Left lobe of liver (tissue), 2 donors: ENCODE results near the gene LGR4. TPM values are rescaled to one million over a fixed set of nuclear protein-coding genes. Genes with fewer than 3 reads are reported as not detected.

Source experiments
- ATAC-seq: fragments of 200-7000 bp; cut with Tn5 transposase; one replicate; pipeline ENCODE4 v1.9.1; 2020; ENCODE audit warnings: mild to moderate bottlenecking, moderate library complexity
- DNase-seq: peaks from one replicate; pipeline ENCODE4 v3.0.0-alpha.2; 2020; ENCODE audit warnings: low spot score
- total RNA-seq: library from RNA; stranded (reverse); gene quantifications from one replicate; pipeline ENCODE4 v1.2.1, GENCODE V29; 2021
- donor health status: DM: no; HTN: no; CAD: no; lungs with moderate emphysema.
- donor health status: DM: no; HTN: yes; CAD: no.

LGR4 gene
- total RNA-seq, 1 donor from 2014 or later, result 50.8 TPM

- no peak for DNase-seq
- ATAC-seq, result no peak
These were observed 65.9 kb downstream of the LGR4 start for GRCh38 chr11:27406498-27407354.

GRCh38 chr11:27405134-27405533, 67.5 kb downstream of the LGR4 start:
- DNase-seq, result no peak
- ATAC-seq, result no peak

DNA sequence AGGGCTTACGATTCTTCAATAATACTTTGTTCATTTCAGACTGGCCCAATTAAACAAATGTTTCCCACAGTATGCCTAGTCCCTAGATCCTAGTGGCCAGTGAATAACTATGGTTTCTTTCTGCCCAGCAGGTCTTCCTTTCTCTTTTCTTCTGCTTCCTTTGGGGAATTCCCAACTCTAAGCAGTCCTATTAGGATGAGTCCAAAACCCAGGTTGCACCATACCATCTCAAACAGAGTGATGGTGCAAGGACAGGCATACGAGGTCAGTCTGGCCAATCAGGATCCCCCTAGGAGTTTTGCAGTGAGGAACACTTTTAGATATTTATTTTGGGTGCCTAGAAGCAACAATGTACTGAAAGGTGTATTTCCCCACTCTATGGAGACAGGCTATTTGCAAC, 68.2 kb downstream of the LGR4 start:
- DNase-seq (peak; percentile 68), ATAC-seq (peak; percentile 83)

- ATAC-seq (no peak), DNase-seq (no peak)
These were observed 69.4 kb downstream of the LGR4 start for GRCh38 chr11:27403195-27403594.

DNA sequence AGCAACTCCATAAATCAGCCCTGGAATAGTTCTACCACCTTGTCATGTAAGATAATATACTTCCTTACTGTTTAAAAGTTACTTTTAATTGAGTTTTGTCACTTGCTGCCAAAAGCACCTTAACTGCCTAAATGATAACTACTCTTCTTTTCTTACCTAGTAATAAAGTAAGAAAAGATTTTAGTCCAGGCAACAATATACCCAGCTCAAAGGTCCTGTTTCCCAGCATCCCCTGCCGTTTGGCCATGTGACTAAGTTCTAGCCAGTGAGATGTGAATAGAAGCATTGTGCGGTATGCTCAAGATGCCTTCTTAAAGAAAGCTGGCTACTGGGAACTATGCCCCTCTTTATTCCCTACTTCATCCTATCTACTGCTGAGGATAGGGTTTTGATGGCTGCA, 70.1 kb downstream of the LGR4 start:
- ATAC-seq (no peak), DNase-seq (no peak)

DNA sequence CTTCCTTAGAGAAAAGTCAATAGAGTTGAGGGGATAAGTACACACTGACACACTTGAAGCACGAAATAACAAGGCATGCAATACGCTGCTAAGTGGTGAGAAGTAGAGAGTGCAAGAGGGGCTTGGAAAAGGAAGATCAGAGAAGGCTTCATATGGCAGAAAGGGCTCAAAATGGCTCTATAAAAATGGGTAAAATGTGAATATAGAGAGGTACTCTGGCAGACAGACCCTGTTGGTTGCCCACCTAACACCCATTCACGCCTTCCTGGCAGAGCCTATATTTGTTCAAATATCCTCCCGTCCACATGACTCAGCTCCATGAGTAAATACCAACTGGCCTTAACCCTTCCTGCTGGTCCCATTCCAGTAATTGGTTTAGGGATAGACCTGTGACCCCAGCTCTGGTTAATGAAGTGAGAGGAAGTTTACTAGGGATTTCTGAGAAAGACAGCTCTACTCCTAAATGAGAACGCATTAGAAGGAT, 70.7 kb downstream of the LGR4 start:
- peak; percentile 66 for ATAC-seq
- peak; percentile 52 for DNase-seq

DNA sequence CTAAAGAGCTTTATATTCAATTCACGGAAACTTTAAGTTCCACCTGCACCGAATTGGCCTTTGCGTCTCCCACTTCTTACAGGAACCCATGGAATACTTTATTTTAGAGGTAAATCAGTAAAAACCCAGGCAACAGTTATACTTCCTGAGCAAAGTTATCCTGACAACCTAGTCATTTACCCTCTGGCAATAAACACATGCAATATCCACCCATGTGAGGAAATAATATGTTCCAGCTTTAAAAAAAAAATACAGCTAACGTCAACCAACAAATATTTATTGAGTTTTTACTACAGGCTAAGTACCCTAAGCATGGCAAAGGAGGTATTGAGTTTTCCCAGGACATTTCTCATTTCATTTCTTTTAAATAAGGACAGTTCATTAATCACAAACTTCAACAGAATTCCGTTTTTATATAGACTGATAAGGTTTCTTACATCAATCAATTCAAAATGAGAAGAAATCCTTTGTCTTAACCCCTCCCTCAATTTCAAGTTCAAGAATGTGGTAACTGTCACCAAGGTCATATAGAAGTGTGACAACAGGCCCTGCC, 71.2 kb downstream of the LGR4 start:
- no peak for DNase-seq
- no peak for ATAC-seq

DNA sequence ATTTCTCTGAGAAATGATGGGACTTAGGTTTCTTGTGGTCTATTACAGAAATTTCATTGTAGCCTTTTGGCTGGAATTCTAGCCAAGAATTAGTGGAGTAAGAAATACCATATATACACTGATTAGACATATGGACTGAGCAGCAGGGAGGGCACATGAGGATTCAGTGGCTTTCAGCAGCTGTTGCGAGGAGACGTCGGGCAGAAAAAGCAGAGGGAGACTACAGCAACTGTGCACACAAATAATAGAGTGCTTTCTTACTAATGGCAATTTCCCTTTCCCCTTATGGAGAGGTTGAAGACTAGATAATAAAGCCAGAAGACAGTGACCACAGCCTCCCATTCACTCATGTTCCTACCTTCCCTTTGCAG, 74.2 kb downstream of the LGR4 start:
- DNase-seq, result no peak
- ATAC-seq, result no peak

DNA sequence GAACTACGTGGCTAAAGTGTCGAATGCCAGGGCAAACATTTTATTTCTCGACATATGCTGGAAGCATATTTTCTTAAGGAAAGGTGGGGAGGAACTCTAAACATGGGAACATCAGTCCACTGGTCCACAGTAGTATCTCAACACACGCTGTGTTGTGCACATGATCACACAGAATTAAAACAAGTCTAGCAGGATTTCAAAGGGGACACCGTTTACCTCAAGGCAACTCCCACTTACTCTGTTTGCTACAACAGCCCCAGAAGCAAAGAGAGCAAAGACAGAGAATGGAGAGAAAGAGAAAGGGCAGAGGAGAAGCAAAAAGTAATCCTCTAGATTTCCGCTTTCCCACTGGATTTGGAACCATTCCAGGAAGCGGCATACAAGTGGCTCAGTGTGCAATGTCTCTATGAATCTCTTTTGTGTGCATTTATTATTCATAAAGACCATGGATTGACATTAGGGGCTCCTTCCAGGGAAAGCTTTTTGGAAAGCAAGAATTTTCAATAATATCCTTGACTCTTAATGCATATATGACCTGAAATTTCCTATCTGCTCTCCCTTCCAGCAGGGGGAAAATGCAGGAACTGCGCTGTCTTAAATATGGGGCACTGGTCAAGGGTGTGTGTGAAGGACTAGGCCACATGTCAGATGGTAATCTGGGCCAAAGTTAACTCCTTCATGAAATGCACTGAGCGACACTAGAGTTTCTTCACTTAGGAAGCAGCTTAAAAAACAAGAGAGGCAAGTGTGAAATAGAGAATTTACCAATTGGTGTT, 74.8 kb downstream of the LGR4 start:
- no peak for ATAC-seq

GRCh38 chr11:27396259-27396839, 76.2 kb downstream of the LGR4 start:
- no peak for DNase-seq
- peak; percentile 7 for ATAC-seq

More for the DNA sequence above, 74.8 kb downstream of the LGR4 start:
- no peak for DNase-seq

DNA sequence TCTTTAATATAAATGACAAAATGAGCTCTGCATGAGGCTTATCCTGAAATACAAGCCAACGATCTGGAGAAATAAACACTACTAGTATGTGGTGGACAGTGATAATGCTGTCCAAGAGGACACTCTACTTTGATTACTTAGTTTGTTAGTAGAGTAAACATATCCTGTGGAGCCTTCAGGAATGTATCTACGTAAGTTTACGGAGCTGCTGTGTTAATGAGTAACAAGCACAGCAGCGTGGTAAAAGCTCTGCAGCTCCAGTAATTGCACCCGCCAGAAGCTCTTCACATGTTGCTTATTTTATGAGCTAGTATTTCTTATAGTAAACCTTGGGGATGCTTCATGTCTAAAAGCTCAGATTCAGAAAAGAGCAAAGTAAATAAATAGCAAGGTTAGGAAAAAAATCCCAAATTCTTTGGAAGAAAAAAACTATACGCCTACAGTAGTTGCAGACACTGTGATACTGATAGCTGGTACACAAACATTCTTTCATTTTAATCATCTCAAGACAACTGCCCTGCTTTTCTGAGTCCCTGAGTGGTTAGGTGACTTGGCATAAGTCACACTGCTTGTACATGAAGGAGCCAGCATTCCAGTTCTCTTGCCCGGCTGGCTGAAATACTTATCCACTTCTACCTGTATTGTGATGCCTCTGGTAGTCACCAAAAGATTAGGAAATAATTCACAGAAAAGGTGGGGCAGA, 76.9 kb downstream of the LGR4 start:
- peak; percentile 82 for ATAC-seq
- peak; percentile 72 for DNase-seq

- DNase-seq, result no peak
- ATAC-seq, result no peak
These were observed 77.8 kb downstream of the LGR4 start for GRCh38 chr11:27394781-27395228.

DNA sequence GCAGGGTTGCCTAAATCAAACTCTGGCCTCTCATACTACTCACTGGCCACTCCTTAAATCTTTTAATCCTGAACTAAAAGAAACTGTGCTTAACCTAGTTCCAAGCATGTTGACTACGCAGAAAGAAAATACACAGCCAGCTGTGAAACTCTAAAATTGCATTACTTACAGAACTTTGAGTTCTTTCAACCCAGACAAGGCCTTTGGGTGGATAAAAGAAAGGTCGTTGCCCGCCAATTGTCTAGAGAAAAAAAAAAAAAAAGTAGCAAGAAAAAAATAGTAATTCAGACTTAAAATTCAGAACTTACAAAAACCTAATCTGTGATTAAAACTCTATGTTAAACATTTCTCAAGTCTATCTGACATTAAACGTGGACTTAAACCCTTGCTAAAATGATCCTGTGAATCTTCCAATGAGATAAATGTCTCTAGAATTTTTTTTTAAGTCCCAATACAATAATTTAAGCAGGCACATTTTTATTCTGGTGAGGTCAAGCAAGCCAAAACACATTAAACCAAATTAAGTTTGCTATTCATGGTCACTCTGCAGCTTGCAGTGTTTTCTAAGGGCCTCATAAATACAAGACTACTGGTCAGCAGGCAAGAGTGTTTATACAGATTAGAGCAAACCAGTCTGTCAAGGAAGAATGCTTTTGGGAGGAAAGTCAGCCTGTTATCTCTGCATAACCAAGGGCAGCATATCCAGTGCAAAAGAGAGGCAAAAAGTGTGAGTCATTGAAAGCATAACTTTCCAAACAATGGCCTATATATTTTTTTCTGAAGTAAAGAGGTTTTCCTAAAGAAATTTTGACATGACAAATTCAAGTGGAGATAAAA, 80.1 kb downstream of the LGR4 start:
- DNase-seq (no peak), ATAC-seq (peak; percentile 24)

- DNase-seq (no peak), ATAC-seq (peak; percentile 43)
These were observed 81.1 kb downstream of the LGR4 start for GRCh38 chr11:27391331-27392015.

- ATAC-seq (peak; percentile 39), DNase-seq (no peak)
These were observed 82.0 kb downstream of the LGR4 start for GRCh38 chr11:27390318-27391295.

- ATAC-seq, result no peak
These were observed 83.7 kb downstream of the LGR4 start for GRCh38 chr11:27388869-27389268.

DNA sequence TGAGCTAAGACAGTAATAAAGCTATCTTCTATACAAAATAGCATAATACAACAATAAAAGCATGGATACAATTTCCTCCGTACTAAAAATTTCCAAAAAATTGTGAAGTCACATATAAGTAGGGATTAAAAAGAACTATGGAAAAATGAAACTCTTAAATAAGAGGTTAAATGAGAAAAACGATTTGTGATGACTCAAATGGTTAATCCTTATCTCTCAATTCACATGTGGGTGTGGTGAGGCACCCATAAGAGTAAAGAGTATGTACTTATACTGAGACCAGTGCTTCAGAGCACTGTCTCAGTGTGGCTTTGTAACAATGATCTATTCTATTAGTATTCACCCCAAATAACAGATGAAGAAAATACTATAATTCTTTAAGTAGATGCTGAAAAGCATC, 84.6 kb downstream of the LGR4 start:
- DNase-seq (no peak), ATAC-seq (no peak)

More at GRCh38 chr11:27388869-27389268, 83.7 kb downstream of the LGR4 start:
- no peak for DNase-seq

GRCh38 chr11:27387362-27387761, 85.2 kb downstream of the LGR4 start:
- ATAC-seq, result no peak

More at GRCh38 chr11:27387362-27387761, 85.2 kb downstream of the LGR4 start:
- DNase-seq, result no peak
